A549 treated with Mapracorat at 1 μM for 4 hours (cell line): ENCODE data around the gene PRKCQ. TPM values are rescaled to one million over a fixed set of nuclear protein-coding genes. Genes with fewer than 3 reads are reported as not detected.

Experiments used
- total RNA-seq: library from RNA; stranded (reverse); fragments of 200-300 nt; extraction: Qiagen RNA extraction; gene quantifications from 5 replicates; pipeline ENCODE4 v1.2.3, GENCODE V29; 2022

PRKCQ gene
- total RNA-seq, result 3.3 to 4.1 TPM (median 3.6 TPM) in 5 replicates

GRCh38 chr10:6579904-6580278 is at the start of gene PRKCQ:
TSS of gene PRKCQ (minus strand) at chr10:6580276. CDS start at chr10:6515135, 65,141 bp downstream.

